Dedifferentiated amniotic fluid mesenchymal stem cell (primary cell): ENCODE measurements around the gene ACTRT2.

Experiments
- DNase-seq: peaks from one replicate; pipeline ENCODE4 v3.0.0-alpha.2; 2016; ENCODE audit errors: extremely low spot score

ACTRT2 gene

DNA sequence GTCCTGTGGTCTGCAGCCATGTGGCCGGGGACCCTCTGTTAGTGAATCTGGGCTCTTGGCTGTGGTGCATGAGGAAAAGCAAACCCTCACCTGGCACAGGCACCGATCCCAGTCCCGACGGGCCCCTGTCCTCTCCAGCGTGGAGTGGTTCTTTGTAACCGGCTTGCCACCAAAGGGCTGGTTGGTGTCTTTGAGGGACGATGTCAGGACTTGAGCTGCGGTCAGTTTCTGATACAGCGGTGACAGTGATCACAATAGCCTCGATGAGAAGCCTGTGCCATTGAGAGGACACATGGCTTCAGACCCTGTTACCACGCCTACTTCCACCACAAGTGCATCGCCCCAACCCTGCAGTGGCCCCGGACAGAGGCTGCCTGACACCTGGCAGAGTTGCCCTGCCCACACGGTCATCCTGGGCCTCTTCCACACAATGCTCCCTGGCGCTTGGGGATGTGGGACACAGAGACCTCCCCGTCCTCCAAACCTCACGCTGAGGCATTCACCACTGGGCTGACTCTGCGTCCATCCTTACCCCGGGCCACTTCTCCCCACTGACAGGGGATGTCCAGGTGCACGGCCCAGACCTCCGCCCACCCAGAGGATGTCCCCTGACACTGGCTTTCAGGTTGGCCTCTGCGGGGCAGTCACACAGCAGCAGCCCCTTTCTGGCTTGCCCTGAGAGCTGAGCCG lies 18.8 kb upstream of the ACTRT2 start:
- DNase-seq: no peak

- DNase-seq: no peak
These were observed 18.0 kb upstream of the ACTRT2 start for GRCh38 chr1:3003039-3003940.

- DNase-seq: no peak
These were observed 17.4 kb upstream of the ACTRT2 start for GRCh38 chr1:3003941-3004270.

- no peak for DNase-seq
These were observed 16.7 kb upstream of the ACTRT2 start for GRCh38 chr1:3004285-3005205.

GRCh38 chr1:3005771-3006170 lies 15.5 kb upstream of the ACTRT2 start:
- no peak for DNase-seq

DNA sequence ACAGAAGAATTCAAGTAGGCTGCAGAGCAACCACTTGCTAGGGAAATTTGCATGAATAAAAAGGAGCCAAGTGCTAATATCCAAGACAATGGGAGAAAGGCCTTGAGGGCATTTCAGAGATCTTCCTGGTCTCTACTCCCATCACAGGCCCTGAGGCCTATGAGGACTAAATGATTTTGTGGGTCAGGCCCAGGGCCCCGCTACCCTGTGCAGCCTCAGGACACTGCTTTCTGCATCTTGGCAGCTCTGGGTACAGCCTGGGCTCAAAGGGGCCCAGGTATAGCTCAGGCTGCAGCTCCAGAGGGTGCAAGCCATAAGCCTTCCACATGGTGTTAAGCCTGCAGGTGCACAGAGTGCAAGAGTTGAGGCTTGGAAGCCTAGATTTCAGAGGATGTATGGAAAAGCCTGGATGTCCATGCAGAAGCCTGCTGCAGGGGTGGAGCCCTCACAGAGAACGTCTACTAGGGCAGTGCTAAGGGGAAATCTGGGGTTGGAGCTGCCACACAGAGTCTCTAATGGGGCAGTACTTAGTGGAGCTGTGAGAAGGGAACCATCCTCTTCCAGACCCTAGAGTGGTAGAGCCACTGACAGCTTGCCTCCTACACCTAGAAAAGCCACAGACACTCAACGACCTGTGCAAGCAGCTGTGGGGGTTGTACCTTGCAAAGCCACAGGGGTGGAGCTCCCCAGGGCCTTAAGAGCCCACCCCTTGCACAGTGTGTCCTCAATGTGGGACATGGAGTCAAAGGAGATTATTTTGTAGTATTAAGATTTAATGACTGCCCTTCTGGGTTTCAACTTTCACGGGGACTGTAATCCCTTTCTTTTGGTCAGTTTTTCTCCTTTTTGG lies 13.7 kb upstream of the ACTRT2 start:
- DNase-seq: no peak

- no peak for DNase-seq
These were observed 12.2 kb upstream of the ACTRT2 start for GRCh38 chr1:3009021-3009420.

- no peak for DNase-seq
These were observed 11.7 kb upstream of the ACTRT2 start for GRCh38 chr1:3009556-3009955.

- DNase-seq: no peak
These were observed 10.1 kb upstream of the ACTRT2 start for GRCh38 chr1:3011127-3011526.

DNA sequence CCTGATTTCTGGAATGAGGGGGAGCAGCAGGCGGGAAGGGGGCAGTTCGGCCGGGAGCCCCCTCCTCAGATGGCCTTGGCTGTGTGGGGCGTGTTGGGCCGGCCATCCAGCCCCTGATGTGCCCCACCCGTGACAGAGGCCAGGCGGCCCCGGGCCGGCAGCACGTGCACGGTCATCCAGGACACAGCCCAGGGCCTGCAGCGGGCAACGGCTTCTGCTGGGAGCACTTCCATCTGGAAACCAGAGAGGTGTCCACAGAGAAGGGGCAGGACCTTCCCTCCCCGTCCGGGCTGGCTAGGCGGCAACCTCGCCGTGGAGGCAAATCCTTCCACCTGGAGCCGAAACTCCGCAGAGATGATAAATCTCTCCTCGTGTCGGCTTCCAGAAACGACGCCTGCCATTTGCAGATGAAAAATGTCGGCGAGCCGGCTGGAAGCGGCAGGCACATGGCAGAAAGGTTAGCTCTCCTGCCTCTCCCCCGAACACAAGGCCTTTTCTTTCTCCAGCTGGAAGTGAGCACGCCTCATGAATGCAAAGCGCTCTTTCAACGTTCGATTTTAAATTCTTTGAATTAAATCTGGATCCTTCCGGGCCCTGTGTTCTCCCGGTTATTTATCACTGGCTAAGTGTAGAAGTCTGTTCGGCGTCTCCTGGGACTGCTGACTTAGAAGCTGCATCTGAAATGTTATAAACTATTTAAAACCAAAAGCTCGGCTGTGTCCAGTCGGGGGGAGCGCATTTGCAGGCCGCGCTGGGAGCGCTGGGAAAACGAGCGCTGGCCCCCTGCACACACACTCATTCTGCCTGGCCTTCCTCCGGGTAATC lies 9.4 kb upstream of the ACTRT2 start:
- DNase-seq: no peak

DNA sequence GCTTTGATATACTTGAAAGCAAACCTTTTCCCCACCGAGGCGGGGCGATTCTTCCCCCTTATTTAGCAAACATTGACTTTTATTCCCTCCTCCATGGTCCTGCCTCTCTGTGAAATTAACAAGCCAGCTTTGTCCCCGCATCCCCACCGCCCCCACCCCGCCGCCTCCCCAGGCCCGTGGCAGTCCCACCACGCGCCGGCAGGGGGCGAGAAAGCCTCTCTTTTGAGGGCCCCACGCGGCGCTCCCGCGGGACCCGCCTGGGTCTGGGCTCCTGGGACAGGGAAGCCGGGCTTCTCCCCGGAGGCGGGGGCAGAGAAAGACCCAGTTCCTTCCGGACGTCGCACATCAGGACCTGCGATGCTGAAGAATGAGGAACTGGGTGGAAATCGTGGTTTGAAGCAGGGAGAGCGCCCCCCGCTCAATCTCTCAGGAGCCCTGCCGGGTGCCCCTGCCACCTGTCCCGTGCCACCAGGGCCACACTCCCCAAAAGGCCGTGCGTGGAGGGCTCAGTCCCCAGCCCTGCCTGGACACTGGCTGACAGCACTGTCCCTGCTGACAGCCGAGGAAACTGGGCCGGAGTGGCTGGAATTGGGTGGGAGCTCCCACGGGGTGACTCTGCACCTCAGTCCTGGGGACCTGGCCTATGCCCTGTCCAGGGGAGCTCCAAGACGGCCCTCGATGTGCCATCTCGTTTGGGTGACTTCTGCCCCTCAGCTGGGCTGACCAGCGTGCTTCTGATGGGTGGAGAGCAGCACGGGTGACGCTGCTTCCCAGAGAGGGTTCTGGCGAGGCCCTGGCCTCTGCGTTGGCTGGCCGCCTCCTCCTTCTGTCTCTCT lies 8.6 kb upstream of the ACTRT2 start:
- no peak for DNase-seq

GRCh38 chr1:3013371-3014049 lies 7.8 kb upstream of the ACTRT2 start:
- no peak for DNase-seq

GRCh38 chr1:3014050-3014440 lies 7.2 kb upstream of the ACTRT2 start:
- DNase-seq: no peak

DNA sequence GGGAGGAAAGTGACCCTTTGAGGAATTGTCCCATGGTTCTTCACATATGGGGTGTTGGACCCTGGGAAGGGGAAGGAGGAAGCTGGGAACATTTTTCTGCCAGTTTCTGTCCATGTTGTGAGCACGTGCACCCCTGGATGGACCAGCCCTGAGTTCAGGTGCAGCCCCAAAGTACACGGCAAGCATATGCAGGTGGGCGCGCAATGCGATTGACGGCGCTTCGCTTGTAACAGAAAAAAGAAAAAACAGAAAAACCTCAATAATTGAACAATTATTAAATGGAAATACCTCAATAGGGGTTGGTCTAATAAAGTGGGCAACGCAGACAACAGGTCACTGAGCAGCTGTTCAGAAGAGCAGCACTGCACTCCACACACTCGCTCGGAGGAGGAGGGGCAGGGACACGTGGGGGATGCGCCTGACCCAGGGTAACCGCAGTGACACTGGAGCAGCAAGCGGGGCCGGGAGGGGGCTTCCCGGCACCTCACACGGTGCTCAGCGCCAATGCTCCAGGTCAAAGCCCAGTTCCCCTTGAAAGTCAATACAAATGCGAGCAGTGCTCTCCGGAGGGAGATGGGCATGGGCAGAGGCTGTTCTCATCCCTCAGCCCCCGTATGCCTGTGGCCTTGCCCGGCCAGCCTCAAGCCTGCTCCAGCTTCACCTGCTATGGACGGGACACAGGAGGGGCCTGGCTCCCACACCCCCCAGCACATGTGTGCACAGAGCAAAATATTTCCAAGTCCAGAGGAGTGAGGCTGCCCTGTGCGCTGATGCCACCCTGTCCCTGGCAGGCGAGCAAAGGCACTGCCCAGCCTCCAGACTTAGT lies 6.6 kb upstream of the ACTRT2 start:
- DNase-seq: no peak

GRCh38 chr1:3015269-3015635 lies 6.0 kb upstream of the ACTRT2 start:
- DNase-seq: no peak

- no peak for DNase-seq
These were observed 5.5 kb upstream of the ACTRT2 start for GRCh38 chr1:3015744-3016143.

- no peak for DNase-seq
These were observed 4.4 kb upstream of the ACTRT2 start for GRCh38 chr1:3016641-3017439.
